GM21526 (cell line): ENCODE results near the gene DPP3.
"Not testable (repeated sequence)": the region's sequence is repeated elsewhere in the genome, so short reads cannot be mapped to it uniquely, and the experiment has no call there.

Source experiments
- ATAC-seq: cut with Tn5 transposase; IDR thresholded peaks from one replicate; pipeline ENCODE4 v1.9.1; 2021; ENCODE audit warnings: moderate library complexity; ENCODE audit not compliant: unreplicated experiment, low FRiP score

The DPP3 gene

DNA sequence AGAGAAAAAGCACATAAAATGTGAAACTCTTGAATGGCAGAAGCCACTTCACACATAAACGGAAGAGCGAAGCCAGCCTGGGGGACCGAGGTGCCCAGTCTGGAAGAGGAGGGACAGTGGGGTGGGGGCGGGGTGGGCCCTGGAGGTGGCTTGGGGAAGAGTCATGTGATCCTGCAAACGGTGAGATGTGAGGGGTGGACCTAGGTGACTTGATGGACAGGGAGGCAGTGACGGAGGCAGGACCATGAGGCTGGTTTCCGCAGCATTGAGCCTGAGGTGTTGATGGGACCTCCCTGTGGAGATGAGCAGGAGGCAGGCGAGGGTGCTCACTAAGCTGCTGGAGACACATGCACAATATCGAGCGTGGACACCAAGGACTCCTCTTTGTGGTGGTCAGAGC, 48.8 kb downstream of the DPP3 start:
- ATAC-seq = no peak

DNA sequence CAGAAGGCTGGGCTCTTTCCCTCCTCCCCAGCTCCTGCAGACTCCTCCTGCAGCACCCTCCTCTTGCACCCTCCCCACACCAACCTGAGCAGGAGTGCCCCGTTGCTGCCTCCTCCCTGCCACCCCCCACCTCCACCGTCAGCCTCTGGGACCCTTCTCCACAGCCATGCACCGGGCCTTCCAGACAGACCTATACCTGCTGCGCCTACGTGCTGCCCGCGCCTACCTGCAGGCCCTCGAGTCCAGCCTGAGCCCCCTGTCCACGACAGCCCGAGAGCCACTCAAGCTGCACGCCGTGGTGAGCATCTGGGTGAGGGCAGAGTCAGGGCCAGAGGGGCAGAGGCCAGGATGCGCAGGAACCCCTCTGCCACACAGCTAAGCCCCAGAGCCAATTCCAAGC, 49.4 kb downstream of the DPP3 start:
- ATAC-seq = no peak

DNA sequence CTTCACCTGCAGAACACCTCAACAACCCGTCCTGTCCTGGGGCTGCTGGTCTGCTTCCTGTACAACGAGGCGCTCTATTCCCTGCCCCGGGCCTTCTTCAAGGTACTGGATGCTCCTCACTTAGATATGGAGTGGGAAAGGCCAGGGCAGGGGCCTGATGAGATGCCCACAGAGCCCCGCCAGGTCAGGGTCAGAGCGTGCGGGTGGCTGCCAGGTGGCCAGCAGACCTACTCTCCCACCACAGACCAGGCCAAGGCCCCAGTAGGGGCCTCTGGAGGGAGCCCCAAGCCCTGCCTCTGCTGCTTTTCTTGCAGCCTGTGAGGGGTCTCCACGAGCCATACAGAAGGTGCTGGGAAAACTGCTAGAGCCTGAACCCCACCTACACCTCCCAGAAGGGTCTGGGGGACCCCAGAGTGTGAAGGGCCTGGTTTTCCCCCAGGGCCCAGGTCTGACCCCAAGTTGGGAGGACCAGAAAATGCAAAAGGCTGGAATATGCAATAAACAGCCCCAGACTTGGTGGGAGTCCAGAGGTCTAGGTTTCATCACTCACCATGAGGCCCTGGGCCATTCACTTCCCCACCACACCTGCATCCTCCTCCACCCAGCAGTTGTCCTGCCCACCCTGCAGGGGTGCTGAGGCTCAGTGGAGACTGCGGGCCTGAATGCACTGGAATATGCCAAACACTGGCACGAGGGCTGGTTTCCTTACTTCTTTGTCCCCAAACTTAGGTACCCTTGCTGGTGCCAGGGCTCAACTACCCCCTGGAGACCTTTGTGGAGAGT, 50.9 kb downstream of the DPP3 start:
- ATAC-seq = no peak

DNA sequence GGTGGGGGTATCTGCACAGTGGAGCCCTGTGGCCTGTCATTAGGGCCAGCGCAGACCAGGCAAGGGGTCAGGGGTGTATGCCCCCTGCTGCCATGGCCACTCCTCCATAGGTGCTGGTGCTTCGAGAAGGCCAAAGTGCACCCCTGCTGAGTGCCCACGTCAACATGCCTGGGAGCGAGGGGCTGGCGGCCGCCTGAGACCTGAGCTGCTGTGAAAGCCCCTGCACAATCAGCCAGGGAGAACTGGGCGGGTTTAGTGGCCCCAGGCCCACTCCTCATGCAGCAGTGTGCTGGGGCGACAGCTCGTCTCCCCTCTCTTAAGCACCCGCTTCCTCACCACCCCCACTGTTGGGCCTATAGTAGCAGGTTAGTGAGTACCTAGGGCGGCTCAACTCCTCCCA, 51.6 kb downstream of the DPP3 start:
- no peak for ATAC-seq

DNA sequence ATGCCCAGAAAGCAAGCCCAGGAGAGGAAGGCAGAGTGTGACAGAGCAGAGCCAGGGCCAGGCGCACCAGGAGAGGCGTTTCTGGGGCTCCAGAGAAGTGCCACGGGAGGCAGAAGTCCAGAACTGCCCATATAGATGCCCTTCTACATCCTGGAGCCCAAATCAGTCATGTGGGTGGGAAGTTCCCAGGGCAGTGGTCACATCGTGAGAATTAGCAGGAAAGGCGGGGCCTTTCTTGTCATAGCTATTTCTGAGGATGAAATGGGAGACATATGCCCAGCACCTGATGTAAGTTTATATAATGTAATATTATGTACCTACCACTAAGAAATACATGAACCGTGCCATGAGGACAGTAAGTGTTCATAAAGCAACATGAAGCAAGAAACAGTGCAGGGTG, 52.5 kb downstream of the DPP3 start:
- no peak for ATAC-seq

DNA sequence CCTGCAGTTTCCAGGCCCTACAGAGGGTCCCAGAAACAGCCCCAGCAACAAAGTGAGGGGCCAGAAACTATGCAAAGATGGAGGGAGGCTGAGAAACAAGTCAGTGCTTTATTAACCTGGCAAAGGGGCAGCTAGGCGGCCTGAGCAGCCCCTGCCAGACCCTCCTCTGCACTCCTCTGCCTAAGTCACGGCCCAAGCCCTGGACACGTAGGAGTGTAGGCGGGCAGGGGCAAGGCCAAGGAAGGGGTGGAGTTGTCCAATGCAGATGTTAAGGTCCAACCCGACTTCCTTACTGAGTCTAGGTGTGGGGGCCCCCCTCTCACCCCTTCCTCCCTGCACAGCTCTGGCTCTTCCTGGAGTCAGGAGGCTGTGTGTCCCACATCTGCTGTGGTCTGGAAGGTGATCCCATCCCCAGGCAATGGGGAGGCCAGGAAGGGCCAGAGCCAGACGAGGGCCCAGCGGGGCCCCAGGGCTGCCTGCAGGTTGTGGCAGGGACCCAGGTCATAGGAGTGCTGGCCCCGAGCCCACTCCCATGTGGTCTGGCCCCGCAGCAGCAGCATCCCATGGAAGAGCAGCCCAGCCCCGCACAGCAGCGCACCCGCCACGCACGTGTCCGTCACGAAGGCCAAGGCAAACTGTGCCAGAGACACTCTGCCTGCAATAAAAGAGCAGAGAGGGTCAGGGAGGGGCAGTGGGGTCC, 59.1 kb downstream of the DPP3 start:
- no peak for ATAC-seq

DNA sequence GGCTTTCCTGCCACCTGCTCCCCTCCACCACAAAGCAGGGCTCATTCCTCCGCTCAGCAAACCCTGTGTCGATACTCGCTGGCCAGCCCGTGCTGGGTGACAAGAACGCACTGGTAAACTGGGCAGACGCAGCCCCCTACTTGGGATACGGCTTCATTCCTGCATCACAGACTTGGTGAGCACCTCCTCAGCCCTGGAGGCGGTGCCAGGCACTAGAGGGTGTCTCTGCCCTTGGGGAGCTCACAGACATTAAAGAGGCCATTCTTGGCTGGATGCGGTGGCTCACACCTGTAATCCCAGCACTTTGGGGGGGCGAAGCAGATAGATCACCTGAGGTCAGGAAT, 59.6 kb downstream of the DPP3 start:
- ATAC-seq = no peak

DNA sequence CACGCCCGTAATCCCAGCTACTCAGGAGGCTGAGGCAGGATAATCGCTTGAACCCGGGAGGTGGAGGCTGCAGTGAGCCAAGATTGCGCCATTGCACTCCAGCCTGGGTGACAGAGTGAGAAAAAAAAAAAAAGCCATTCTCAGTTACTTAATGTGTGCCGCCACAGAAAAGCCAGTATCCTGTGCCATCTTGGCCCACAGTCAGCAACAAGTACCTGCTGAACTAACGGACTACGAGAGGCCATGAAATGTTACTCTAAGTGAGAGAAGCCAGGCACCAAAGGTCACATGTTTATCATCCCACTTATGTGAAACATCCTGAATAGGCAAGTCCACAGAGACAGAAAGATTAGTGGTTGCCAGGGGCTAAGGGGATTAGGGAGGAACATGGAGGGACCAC, 60.4 kb downstream of the DPP3 start:
- ATAC-seq = not testable (repeated sequence)

DNA sequence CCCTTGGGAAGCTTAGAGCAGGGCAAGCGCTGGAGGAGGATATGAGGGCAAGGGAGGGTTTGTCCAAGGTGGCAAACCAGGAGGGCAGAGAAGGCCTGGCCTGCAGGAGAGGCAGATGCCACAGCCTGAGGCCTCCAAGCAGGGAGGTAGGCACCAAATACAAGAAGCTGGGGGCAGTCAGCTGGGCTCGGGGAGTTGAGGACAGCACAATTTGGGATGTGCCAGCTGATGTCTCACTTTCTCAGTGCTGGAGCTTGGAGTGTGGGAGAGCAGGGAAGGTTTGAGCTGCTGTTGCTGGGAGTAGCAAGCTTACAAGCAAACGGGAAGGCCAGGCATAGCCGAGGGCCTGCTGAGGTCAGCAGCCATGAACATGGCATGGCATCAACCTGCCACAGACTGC, 61.7 kb downstream of the DPP3 start:
- ATAC-seq = no peak

DNA sequence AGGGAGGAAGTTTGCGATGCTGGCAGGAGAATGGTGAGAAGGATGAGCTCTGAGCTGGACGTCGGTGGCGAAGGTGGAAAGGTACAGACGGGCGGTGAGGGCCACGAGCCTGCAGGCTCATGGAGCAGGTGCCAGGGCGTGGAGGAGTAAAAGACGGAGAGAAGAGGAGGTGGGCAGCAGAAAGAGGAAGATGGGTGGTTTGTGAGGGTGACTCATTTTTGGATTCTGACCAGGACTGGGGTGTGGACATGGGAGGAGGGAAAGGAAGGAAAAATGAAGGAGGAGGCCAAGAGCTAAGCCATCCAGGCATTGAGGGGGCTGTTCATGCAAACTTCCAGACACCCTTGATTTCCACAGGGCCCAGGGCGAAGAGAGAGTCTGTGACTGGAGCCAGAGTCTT, 62.1 kb downstream of the DPP3 start:
- no peak for ATAC-seq

DNA sequence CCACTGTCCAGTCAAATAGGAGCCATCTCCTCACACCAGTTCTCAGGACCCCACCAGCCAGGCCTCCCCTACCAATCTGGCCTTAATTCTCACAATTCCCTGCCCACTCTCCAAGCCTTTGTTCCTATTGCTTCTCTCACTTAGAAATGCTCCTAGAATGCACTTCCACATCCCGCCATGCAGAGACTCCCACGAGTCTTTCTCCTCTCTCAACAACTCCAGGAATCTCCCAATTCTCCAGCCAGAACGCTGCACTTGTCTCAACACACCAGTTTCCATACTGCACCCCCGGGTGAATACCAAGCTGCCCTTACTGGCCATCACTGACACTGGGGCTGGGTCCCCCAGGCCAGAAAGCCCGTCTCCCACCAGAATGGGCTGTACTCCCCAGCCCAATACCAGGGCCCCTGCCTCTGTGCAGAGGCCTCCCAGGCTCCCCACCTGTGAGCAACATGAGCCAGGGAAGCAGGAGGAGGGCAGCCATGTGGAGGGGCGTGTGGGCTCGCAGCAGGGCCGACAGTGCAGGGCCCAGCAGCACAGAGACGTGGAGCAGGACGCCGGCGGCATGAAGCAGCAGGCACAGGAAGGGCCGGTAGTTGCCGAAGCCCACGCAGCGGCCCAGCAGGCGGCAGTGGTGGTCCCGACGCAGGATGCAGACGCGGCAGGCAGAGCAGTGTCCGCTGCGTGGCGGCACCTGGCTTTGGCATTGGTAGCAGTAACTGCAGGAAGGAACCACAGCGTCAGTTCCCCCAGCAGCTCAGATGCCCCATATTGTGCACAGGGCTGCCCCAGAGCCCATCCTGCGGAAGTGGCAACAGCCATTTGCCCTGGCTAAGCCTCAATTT, 63.3 kb downstream of the DPP3 start:
- ATAC-seq = no peak

DNA sequence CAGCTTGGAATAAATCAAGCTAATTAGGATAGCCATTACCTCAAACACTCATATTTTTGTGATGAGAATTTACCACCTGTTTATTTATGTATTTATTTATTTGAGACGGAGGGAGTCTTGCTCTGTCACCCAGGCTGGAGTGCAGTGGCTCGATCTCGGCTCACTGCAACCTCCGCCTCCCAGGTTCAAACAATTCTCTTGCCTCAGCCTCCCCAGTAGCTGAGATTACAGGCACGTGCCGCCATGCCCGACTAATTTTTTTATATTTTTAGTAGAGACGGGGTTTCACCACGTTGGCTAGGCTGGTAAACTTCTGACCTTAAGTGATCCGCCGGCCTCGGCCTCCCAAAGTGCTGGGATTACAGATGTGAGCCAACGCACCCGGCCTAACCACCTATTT, 64.7 kb downstream of the DPP3 start:
- not testable (repeated sequence) for ATAC-seq

DNA sequence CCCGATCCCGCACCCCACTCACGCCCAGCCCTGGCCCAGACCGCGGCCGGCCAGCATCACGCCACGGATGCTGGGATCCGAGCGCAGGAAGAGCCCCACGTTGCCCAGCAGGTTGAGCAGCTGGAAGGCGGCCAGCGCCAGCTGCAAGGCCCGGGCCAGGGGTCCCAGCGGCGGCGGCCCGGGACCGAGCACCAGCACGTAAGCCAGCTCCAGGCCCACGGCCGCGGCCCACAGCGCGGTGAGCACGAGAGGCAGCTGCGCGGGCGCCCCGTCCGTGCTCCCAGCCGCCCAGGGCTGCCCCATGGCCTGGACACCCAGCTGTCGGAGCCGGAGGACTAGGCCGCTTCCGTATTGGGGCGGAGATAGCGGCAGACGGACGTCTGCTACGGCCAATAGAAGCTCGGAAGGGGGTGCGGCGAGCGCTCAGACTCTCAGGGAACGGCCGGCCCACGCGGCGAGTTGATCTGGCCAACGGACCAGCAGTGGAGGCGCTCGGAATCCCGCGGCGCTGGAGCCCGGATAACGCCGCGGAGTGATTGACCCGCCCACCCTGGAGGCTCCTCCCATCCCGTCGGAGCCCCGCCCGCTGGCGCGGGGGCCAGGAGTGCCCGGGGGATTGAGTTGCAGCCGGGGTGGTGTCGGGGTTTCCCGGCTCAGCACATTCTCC, 65.6 kb downstream of the DPP3 start, which contains the start of gene ZDHHC24:
Gene ZDHHC24, minus strand, starts transcription at position 348 of the 667 bp plus-strand sequence. Its CDS starts 45 bp downstream, at position 303.
- peak; percentile 81 for ATAC-seq

DNA sequence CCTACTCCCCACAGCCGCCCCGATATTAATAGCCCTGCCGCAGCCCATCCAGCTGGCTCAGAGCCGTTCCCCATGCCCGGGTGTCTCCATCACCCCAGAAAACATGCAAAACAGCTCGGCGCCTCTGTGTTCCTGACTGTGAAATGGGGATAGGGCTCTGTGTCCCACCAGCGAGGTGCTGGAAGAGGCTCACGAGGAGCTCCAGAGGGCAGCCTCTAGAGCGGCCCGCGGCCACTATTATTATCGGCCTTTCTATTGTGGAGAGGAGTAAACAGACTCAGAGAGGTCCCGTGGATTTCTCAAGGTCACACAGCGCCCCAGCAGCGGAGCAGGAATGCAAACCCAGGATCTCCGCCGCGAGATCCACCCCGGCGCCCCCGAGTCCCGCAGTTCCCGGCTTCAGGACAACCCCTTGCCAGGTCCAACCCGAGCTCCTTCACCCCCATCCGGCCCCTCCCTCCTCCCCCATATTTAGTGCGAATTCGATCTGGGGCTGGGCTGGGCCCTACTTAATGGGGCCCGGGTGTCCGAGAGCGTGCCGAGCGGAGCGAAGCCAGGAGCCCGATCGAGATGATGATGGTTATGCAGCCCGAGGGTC, 66.2 kb downstream of the DPP3 start, which contains the start of gene ACTN3:
Gene ACTN3, plus strand, starts transcription at position 536 of the 598 bp plus-strand sequence. Its CDS starts 35 bp downstream, at position 571.
- no peak for ATAC-seq

DNA sequence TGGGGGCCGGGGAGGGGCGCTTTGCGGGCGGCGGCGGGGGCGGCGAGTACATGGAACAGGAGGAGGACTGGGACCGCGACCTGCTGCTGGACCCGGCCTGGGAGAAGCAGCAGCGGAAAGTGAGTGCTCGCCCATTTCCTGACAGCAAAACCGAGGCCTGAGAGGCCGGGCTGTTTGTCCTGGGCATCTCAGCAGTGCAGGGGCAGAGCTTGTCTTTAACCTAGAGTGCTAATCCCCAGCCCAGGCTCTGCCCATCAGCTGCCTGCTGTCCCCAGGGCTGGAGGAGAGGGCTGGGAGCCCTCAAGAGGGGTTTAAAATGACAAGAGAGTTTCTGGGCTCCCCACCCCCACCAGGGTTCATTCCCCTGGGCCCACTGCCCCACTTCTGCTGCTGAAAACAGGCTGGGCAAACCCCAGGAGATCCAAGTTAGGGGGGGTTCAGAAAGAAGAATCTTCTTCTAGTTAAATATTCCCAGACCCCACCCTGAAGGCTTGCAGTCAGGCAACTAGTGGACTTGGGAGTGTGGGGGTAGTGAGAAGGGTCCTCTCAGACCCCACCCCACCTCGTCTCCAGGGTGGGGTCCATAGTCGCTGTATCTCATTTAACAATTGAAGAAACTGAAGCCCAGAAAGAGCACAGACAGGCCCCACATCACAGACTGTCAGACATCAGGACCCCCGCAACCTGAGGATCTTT, 66.9 kb downstream of the DPP3 start:
- no peak for ATAC-seq

DNA sequence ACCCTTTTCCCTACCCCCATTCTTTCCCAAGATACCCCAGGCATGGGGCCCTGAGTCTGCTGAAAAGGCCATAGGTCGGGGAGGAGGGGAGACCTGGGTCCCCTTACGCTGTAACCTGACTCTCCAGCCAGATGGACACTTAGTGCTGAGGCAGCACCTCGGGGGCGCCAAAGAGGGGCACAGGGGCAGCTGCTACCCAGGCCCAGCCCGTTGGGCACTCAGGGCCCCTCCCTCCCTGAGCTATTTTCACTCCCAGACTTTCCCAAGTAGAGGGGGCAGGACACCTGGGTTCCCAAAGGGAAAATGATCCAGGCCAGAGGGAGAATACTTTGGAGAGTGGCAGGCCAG, 67.4 kb downstream of the DPP3 start:
- no peak for ATAC-seq

DNA sequence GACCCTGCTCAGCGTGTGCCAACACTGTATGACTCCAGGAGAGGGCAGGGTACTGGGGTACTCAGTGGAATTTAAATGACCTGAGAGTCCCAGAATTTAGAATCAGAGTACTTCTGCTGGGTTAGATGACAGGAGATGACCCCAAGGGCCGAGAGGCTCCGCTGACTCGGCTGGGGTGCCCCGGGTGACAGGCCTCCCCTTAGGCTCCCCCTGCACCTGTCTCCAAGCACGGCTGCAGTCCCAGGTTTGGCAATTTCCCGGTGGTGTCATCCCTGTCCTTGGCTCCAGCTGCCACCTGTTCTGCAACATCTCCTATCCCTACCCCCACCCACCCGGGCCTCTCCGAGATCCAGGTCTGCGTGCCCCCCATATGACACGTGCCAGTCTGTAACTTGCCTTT, 67.8 kb downstream of the DPP3 start:
- ATAC-seq = no peak

DNA sequence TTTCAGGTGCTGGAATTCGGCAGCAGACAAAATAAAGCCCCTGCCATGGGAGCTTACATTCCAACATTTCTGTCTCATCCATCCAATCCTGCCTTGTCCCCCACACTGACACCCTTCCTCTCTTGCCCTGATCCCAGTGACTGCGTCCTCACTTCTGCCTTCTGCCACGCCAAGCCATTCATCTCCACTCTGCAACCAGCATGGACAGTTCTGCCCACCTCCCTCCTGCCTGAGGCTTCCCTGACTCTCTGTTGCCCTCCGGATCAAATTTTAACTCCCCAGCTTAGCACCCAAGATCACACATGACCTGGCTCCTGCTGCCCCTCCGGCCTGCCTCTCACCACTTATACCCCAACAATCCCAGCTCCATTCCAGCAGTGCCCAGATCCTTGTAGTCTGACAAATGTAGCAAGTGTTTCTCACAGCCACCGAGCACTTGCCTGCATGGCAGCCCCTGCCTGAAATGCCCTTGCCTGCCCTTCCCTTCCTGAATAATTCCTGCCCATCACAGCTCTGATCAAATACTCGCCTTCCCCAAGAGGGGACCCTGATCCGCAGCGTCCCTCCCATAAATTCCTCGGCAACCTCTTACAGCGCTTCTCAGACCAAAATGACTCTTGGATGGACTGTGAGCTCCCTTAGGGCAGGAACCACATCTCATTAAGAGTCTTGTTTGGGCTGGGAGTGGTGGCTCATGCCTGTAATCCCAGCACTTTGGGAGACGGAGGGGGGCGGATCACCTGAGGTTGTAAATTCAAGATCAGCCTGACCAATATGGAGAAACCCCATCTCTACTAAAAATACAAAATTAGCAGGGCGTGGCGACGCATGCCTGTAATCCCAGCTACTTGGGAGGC, 68.8 kb downstream of the DPP3 start:
- no peak for ATAC-seq

DNA sequence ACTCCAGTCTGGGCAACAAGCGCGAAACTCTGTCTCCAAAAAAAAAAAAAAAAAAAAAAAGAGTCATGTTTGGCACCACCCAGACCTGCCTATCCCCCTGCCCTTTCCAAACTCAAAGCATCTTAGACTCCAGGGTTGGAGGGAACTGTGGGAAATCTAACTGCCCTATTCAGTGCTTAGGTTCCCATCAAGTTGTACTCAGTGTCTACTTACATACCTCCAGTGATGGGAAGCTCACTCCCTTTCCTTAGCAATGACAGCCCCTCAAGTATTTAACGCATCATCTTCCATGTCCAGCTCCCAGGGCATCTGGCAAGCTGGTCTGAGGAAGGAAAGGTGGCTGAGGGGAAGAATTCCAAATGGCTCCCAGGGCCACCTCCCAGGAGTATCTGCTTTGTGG, 69.5 kb downstream of the DPP3 start:
- ATAC-seq = no peak
